Heart right ventricle (tissue), 16 donors: ENCODE data around the gene LEO1. TPM values are rescaled to one million over a fixed set of nuclear protein-coding genes. Genes with fewer than 3 reads are reported as not detected.
A peak's percentile ranks its signal among the peaks of the same experiment; 100 is the strongest.

Experiments used
- ATAC-seq, 8 donors: fragments of 200-7000 bp; cut with Tn5 transposase; one replicate each; pipeline ENCODE4 v1.9.1; 2020; ENCODE audit warnings: mild to moderate bottlenecking in 8 of 8, moderate library complexity in 8 of 8, moderate number of reproducible peaks in 1 of 8
- DNase-seq, 2 donors: peaks; one replicate each; pipeline ENCODE4 v3.0.0-alpha.2; 2020
- H3K27ac ChIP-seq, 10 donors: fragments of 200-600 bp; sonication (generic) in 2 of 10; one replicate each; pipeline versions ENCODE4 v1.5.0 to v1.8.0; 2020 to 2022; ENCODE audit warnings: mild to moderate bottlenecking in 3 of 10
- H3K27me3 ChIP-seq, 7 donors: fragments of 200-600 bp; one replicate each; pipeline ENCODE4 v1.8.0; 2021 to 2022; ENCODE audit warnings: mild to moderate bottlenecking in 2 of 7
- H3K36me3 ChIP-seq, 9 donors: fragments of 200-600 bp; sonication (generic) in 1 of 9; one replicate each; pipeline versions ENCODE4 v1.5.0 to v1.8.0; 2020 to 2022; ENCODE audit warnings: mild to moderate bottlenecking in 2 of 9
- H3K4me1 ChIP-seq, 9 donors: fragments of 200-600 bp; sonication (generic) in 1 of 9; one replicate each; pipeline versions ENCODE4 v1.5.0 to v1.8.0; 2020 to 2022; ENCODE audit warnings: mild to moderate bottlenecking in 4 of 9
- H3K4me3 ChIP-seq, 10 donors: fragments of 200-600 bp; sonication (generic) in 2 of 10; one replicate each; pipeline versions ENCODE4 v1.5.0 to v1.8.0; 2020 to 2022; ENCODE audit warnings: mild to moderate bottlenecking in 7 of 10, moderate library complexity in 2 of 10
- H3K9me3 ChIP-seq, 11 donors: fragments of 200-600 bp in 10 of 11; sonication (generic) in 2 of 11; one replicate each; pipeline versions ENCODE4 v1.5.0 to v1.8.0; 2013 to 2022; ENCODE audit warnings: mild to moderate bottlenecking in 2 of 11, control low read depth in 1 of 11, moderate library complexity in 1 of 11
- CTCF ChIP-seq, 9 donors: fragments of 200-600 bp; sonication (generic) in 2 of 9; IDR thresholded peaks; one replicate each; pipeline versions ENCODE4 v1.5.0 to v1.8.0; 2021 to 2022; ENCODE audit warnings: antibody characterized with exemption in 9 of 9, mild to moderate bottlenecking in 5 of 9, moderate library complexity in 1 of 9
- WGBS, 2 donors: extraction: QIAGEN DNeasy Blood & Tissue Kit; methylation state at CpG; one replicate each; pipeline ENCODE4 v1.1.7; 2013; ENCODE audit warnings: inconsistent platforms in 1 of 2; 5-methylcytosine and 5-hydroxymethylcytosine counted together
- intact Hi-C, 10 donors: fragments of 100-400 bp; cut with DNase I; formaldehyde crosslinking; loops; one replicate each; pipeline versions ENCODE4 v1.11.1 to v1.14.2; 2022
- polyA plus RNA-seq, 2 donors: library from polyadenylated mRNA; stranded (reverse); fragments of 200-250 nt; gene quantifications; one replicate each; pipeline ENCODE4 v1.2.3, GENCODE V29; 2013
- total RNA-seq, 10 donors: library from RNA; stranded (reverse); fragmentation: NEBNext Ultra II Directional in 3 of 10; extraction: Animal tissue kit (Norgen Biotek cat#: 25700) in 3 of 10; gene quantifications; one replicate each; pipeline versions ENCODE4 v1.2.1 to v1.2.4, GENCODE V29; 2021 to 2023
- donor health status: Arrhythmogenic right ventricular cardiomyopathy.
- donor health status: ischemic (EF 13 %, LVEDD 7.1; RV severe dilation, severe dysfunction).
- donor health status: healthy with polysubstance abuse.
- donor health status: DM: no; HTN: yes; CAD: no.
- donor health status: DM: no; HTN: no; CAD: no.
- donor health status: ischemic (EF 25% LVEDD 6.9; RV normal size, moderate dysfunction).
- donor health status: ischemic (EF 25% LVEDD 5.7; RV mildly dilated, moderate dysfunction).
- donor health status: healthy.
- donor health status: DM: yes; HTN: yes; CAD: no.
- donor health status: Ischemic cardiomyopathy.
- donor health status: ischemic (EF 35%, LVEDD 5.7; RV mildly dilated, moderate dysfunction).
- donor health status: nonischemic (EF 11% LVEDD 7.7; RV severe dilation, severe dysfunction).
- donor health status: DM: yes; HTN: yes; CAD: no.
- donor health status: PGD.
- donor health status: ischemic (EF 29% LVEDD 5.4; RV normal size, mild dysfunction).
- donor health status: nonischemic (EF 23%, LVEDD 6.1; RV moderate dilation, normal function).

LEO1 gene
- total and polyA plus RNA-seq, 12 donors = 6.6 to 9.1 (median 8.2) TPM

GRCh38 chr15:51907136-51907862 lies 64.3 kb downstream of the LEO1 start:
- Histone ChIP-seq H3K4me1 (peaks cover 0 to 8% (median 0%) of the 10 kb centered on the region in 9 donors), H3K9me3 (no peaks in the 10 kb centered on the region), H3K4me3 (no peak overlapping the region), H3K36me3 (peaks cover 0 to 96% (median 26%) of the 10 kb centered on the region in 9 donors), H3K27me3 (no peaks in the 10 kb centered on the region), H3K27ac (no peak overlapping the region)
- intact Hi-C loops = loop anchor here in 2 of 10 donors (10.0 kb wide), 2 partner anchors 122 to 252 kb away; no protein-coding TSS in a partner anchor
- 87 to 88% methylated on average over 8 of the region's 8 CpGs for WGBS, 2 donors
- ATAC-seq (peak in 1 of 8 donors; percentile 46), DNase-seq (no peak)
- TF ChIP-seq CTCF (IDR thresholded peaks at IDR 0.05) = no peak

- no peak for ATAC-seq
- Histone ChIP-seq H3K9me3 (no peaks in the 10 kb centered on the region), H3K4me1 (peaks cover 0 to 8% (median 0%) of the 10 kb centered on the region in 9 donors), H3K4me3 (no peak overlapping the region), H3K27me3 (no peaks in the 10 kb centered on the region), H3K36me3 (peaks cover 0 to 96% (median 28%) of the 10 kb centered on the region in 9 donors), H3K27ac (no peak overlapping the region)
- TF ChIP-seq CTCF (IDR thresholded peaks at IDR 0.05) = no peak
- intact Hi-C loops = loop anchor here in 2 of 10 donors (10.0 kb wide), 2 partner anchors 120 to 250 kb away; no protein-coding TSS in a partner anchor
- DNase-seq = no peak
- WGBS, 2 donors = 61 to 62% methylated on average over 4 of the region's 4 CpGs
Observed at GRCh38 chr15:51904931-51905330, 66.6 kb downstream of the LEO1 start.

- WGBS, 2 donors = 81 to 83% methylated on average over 3 of the region's 3 CpGs
Observed at GRCh38 chr15:51904421-51904820, 67.2 kb downstream of the LEO1 start.

DNA sequence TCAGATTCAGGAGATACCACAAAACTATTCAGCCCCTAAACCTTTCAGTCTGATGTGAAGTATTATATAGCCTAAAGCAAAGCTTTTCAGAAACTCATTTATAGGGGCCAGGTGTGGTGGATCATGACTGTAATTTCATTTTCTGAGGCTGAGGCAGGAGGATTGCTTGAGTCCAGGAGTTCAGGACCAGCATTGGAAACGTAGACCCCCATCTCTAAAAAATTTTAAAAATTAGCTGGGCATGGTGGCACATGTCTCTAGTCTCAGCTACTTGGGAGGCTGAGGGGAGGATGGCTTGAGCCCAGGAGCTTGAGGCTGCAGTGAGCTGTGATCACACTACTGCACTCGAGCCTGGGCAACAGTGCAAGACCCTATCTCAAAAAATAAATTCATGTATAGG lies 82.1 kb downstream of the LEO1 start:
- no peaks in the 10 kb centered on the region for H3K27me3 ChIP-seq
- no peak overlapping the region for H3K27ac ChIP-seq
- TF ChIP-seq CTCF (IDR thresholded peaks at IDR 0.05) = no peak
- DNase-seq (no peak), ATAC-seq (no peak)
- no peak overlapping the region for H3K4me3 ChIP-seq
- intact Hi-C loops = loop anchor here in 2 of 10 donors (10.0 kb wide), 2 partner anchors 95 to 335 kb away; no protein-coding TSS in a partner anchor
- H3K36me3 ChIP-seq = peaks cover 0 to 69% (median 5%) of the 10 kb centered on the region in 9 donors
- 97 to 100% methylated on average over 2 of the region's 2 CpGs for WGBS, 2 donors
- H3K9me3 ChIP-seq = no peaks in the 10 kb centered on the region
- H3K4me1 ChIP-seq = peaks cover 0 to 17% (median 5%) of the 10 kb centered on the region in 9 donors

More at GRCh38 chr15:51904421-51904820, 67.2 kb downstream of the LEO1 start:
- no peak overlapping the region for H3K27ac ChIP-seq
- intact Hi-C loops = loop anchor here in 2 of 10 donors (10.0 kb wide), 2 partner anchors 120 to 250 kb away; no protein-coding TSS in a partner anchor
- peaks cover 0 to 96% (median 34%) of the 10 kb centered on the region in 9 donors for H3K36me3 ChIP-seq
- DNase-seq (no peak), ATAC-seq (no peak)
- TF ChIP-seq CTCF (IDR thresholded peaks at IDR 0.05) = no peak
- no peaks in the 10 kb centered on the region for H3K9me3 ChIP-seq
- no peak overlapping the region for H3K4me3 ChIP-seq
- H3K4me1 ChIP-seq = peaks cover 0 to 8% (median 0%) of the 10 kb centered on the region in 9 donors
- no peaks in the 10 kb centered on the region for H3K27me3 ChIP-seq
